Pons (tissue), 1 donor: Measurements from ENCODE around the gene AK1.

Experiments
- DNase-seq: peaks from one replicate; pipeline ENCODE4 v3.0.0-alpha.2; 2016; ENCODE audit warnings: low spot score

The AK1 gene

DNA sequence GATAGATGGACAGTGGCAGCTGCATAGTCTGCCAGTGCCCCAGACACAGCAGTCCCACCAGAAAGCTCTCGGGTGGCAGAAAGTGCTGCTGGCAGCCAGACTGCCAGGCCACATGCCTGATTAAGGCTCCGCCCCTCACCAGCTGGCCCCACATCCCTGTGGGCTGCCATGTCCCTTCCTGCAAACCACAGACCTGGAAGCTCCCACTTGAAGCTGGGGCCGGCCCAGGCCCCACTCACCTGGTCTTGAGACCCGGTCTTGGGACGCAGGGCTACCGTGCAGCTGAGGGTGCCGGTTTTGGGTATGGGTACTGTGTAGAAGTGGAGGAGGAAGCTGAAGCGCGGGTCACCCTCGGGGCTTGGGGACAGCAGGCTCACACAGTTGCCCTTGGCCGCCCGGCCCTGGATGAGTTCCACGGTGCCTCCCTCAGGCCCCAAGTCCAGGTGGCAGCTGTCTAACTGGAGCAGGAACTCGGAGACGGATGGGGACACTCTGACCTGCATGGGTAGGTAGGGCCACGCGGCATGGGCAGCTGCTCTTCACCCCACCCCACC is 59.5 kb downstream of the AK1 start:
- no peak for DNase-seq

DNA sequence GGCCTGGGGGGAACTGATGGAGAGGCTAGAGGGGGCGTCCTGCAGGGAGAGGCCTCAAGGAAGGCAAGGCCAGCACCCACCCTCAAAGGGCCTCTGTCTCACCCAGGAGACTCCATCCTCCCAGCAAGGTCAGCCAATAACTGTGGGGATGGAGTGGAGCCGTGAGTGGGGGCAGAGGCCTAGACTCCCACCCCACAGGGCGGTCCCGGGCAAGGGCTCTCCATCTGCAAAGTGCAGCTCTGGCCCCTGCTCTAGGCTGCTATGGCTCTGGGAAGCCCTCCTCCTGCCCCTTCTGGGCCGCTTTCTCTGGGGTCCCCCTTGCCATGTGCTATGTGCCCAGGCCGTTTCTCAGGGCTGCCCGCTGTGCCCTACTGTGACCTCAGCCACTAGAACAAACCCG is 60.7 kb downstream of the AK1 start:
- DNase-seq, result no peak
